Measurements from ENCODE around the gene SLC6A11.
A peak's percentile ranks its signal among the peaks of the same experiment; 100 is the strongest.

Gene SLC6A11

GRCh38 chr3:10918011-10918410 is 102.0 kb downstream of the SLC6A11 start:
- intact Hi-C loops (cut with DNase I), result no loop called here
- no peak for DNase-seq

DNA sequence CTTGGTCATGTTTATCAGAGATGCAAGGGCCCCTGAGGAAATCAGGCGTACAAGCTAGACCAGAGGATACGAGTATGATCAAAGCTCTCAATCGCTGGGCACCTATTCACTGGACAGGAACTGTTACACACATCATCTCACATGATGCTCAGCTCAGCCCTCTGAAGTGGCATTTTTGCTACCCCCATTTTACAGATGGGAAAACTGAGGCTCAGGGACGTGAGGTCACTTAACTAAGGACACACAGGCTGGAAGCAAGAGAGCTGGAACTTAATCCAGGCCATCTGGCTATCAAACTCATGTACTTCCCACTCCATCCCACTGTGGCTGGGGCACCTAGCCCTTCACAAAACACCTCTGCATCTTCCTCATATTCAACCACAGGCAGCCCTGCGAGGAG is 103.6 kb downstream of the SLC6A11 start:
- DNase-seq, result peak in 1 of 42 donors; percentile 2
- intact Hi-C loops (cut with DNase I), result no loop called here

DNA sequence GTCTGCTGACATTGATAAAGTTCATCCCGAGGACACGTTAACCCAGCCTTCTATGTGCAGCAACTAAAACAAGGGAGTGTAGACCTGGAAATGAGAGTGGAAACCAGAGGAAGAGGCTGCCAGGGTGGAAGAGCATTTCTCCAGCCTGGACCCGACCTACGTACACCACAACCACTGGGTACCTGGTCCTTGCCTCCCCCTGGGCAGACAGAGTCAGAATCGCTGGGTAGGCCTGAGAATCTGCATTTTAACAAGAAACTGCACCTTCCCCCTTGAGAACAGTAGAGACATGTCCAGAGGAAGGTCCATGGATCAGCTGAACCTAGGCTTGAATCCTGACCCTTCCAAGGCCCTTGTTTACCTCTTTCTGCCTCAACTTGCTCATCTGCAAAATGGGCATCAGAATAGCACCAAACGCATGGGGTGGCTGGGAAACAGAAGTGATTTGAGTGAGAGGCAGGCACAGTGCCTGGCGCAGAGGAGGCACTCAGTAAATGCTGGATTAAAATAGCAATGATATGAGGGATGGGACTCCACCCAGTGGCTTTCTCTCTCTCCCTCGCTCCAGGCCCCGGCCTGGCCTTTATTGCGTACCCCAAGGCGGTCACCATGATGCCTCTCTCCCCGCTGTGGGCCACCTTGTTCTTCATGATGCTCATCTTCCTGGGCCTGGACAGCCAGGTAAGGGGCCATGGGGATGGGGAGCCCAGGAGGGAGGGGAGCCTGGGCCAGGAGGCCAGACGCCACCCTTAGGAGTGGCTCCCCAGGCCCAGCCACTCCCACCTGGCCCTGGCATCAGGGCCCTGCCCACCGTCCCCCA is 109.6 kb downstream of the SLC6A11 start:
- peak in 4 of 42 donors; percentile 1 to 8 (median 4) for DNase-seq
- intact Hi-C loops (cut with DNase I), result no loop called here

GRCh38 chr3:10926256-10926810 is 110.3 kb downstream of the SLC6A11 start:
- intact Hi-C loops (cut with DNase I), result no loop called here
- peak in 6 of 42 donors; percentile 17 to 62 (median 29) for DNase-seq

- DNase-seq, result peak in 5 of 42 donors; percentile 15 to 57 (median 32)
- intact Hi-C loops (cut with DNase I), result no loop called here
These were observed 110.9 kb downstream of the SLC6A11 start for GRCh38 chr3:10926811-10927521.

DNA sequence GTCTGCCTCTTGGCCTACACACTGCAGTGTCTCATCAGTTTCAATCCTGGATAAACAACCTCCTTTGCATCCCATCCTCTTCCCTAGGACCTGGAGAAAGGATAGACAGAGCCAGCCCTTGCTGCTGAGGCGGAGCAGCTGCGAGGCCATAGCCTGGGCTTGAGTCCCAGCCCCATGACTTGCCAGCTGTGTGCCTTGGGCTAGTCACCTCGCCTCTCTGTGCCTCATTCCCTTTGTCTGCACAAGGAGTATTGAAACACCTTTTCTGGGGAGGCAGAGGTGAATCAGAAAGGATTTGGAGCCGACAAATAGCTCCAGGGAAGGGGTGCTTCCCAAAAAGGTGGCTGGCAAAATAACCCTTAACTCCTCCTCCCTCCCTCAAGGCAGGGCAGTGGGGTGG is 111.5 kb downstream of the SLC6A11 start:
- intact Hi-C loops (cut with DNase I), result no loop called here
- DNase-seq, result peak in 2 of 42 donors; percentile 13 to 27

DNA sequence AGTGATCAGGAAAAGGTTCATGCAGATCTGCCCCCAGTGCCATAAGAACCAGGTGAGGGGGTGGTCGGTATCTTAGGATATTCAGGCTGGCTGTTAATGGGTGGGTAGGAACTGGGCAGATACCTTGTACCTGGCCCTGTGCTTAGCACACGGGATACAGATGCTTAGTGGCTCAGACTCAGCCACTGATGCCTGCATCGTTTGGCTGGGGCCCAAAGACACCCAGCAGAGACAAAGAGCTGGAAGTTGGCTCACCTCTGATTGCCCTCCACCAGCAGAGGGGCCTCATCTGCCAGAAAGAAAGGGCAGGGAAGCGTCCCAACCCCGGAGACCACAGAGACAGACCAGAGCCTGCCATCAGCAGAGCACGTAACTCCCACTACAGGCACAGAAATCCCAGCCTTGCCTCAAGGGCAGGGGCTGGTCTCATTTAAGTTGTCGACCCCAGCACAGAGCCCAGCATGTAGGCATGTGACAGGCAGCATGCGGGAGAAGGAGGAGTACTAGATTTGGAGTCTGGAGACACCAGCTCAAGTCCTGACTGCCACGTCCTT is 112.5 kb downstream of the SLC6A11 start:
- DNase-seq, result peak in 4 of 42 donors; percentile 9 to 38 (median 22)

DNA sequence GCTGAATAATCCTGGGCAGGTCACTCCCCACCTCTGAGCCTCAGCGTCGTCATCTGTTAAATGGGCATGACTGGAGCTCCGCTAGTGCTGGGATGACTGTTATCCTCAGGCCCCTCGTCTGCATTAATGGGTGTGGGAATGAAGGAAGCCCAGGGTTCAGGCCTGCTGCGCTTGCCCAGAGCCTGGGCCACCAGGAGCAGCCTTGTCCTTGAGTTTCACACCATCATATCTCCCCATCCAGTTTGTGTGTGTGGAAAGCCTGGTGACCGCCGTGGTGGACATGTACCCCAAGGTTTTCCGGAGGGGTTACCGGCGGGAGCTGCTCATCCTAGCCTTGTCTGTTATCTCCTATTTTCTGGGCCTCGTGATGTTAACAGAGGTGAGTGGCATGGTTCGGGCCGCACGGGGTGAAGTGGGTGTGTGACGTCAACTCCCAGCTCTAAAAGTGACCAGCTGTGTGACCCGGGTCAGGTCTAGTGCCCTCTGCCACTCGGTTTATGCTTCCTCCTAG is 113.0 kb downstream of the SLC6A11 start:
- intact Hi-C loops (cut with DNase I), result no loop called here
- peak in 5 of 42 donors; percentile 7 to 39 (median 20) for DNase-seq

More for the DNA sequence above, 112.5 kb downstream of the SLC6A11 start:
- intact Hi-C loops (cut with DNase I), result no loop called here

DNA sequence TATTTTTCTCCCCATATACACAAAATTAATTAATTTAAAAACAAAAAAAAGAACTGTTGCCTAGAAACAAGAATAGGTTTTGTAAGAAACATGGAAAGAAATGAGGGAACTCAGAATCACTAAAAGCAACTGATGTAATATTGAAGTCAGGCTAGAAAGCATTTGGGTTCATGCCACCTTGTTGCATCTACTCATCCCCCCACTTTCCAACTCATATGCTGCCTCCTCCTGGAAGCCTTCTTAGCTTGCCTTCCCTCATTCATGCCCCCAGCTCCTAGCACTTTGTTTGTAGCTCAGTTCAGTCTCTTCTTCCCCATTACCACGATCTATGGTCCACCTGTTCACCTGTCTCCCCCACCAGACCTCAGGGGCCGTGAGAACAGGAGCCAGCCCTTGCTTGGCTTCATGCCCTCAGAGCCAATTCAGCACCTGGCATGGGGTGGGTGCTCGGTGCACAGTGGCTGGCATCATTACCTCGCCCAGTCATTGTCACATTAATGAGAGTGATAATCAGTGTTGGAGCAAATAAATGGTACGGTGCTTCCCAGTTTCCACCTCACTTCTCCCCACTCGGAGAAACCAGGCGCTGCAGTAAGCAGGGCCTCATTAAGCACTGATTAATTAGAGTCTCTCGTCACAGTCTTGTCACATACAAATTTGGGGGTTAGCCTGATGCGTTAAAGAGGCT is 114.1 kb downstream of the SLC6A11 start:
- intact Hi-C loops (cut with DNase I), result no loop called here
- peak in 4 of 42 donors; percentile 6 to 32 (median 10) for DNase-seq

DNA sequence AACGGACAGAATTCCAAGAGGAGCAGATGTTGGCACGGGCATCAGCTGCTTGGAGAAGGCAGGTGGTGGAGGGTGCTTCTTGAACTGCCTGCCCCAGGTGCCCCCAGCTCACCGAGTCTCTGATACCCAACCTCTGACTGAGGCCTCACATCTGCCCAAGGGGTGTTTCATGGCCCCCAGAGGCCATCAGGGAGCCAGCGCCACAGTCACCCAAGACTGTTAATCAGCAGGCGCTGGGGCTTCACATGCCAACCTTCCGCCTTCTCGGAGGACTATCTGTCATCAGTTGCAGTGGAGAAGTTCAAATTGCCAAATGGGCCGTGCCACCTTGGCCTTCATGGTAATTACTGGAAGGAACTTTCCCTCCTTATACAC is 114.6 kb downstream of the SLC6A11 start:
- DNase-seq, result peak in 7 of 42 donors; percentile 1 to 29 (median 11)

GRCh38 chr3:10932596-10932995 is 116.6 kb downstream of the SLC6A11 start:
- peak in 2 of 42 donors; percentile 1 to 5 for DNase-seq
- intact Hi-C loops (cut with DNase I), result no loop called here

More for the DNA sequence above, 114.6 kb downstream of the SLC6A11 start:
- intact Hi-C loops (cut with DNase I), result no loop called here

DNA sequence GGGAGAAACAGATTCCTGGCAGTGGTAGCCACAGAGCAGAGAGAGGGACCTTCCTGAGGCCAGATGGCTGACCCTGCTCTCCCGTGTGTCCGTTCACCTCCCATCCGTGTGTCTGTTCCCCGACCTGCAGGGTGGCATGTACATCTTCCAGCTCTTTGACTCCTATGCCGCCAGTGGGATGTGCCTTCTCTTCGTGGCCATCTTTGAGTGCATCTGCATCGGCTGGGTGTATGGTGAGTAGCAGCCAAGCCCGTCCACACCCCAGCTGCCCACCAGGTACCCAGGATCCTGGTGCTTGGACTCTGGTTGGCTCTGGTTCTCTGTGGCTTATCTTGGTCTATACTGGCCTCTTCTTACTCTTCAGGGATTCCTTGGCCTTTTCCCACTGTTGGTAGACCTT is 117.0 kb downstream of the SLC6A11 start:
- peak in 3 of 42 donors; percentile 1 to 14 (median 2) for DNase-seq
- intact Hi-C loops (cut with DNase I), result no loop called here

GRCh38 chr3:10933470-10933804 is 117.4 kb downstream of the SLC6A11 start:
- DNase-seq, result peak in 1 of 42 donors; percentile 2
- intact Hi-C loops (cut with DNase I), result no loop called here

DNA sequence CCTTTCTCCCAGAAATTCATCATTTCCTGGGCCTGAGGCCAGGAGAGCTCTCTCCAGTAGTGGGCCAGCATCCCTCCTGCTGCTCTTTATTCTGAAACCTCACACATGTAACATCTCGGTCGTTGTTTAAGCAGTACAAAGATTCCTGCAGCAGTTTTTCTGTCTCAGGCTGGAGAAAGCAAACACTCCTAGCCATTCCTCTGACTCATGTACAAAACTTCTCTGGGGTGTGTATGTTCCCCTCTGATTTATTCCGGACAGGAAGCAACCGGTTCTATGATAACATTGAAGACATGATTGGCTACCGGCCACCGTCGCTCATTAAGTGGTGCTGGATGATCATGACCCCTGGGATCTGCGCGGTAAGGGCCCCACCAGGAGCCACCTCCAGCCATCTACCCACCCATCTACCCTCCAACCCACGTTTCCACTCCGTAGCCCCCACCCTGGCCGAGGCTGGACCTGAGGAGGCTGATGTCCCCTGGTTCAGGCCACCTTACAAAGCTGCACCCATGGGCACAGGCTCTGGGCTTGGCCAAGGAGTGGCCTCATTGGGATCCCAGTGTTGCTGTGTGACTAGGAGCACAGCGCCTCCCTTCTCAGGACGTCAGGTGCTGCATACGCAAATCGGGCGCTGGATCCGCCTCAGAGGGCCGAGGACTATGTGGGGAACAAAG is 117.9 kb downstream of the SLC6A11 start:
- intact Hi-C loops (cut with DNase I), result no loop called here
- peak in 2 of 42 donors; percentile 7 to 13 for DNase-seq

DNA sequence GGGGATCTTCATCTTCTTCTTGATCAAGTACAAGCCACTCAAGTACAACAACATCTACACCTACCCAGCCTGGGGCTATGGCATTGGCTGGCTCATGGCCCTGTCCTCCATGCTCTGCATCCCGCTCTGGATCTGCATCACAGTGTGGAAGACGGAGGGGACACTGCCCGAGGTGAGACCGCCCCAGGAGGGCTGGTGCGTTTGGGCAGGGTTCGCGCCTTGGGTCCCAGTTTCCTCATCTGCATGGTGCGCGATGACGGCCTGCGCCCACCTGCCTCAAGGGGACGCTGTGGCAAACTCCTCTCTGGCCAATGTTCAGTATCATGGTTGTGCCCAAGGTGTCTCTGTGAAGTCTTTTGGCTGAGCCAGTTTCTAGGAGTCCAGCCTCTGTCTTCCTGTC is 119.0 kb downstream of the SLC6A11 start:
- intact Hi-C loops (cut with DNase I), result no loop called here
- DNase-seq, result peak in 2 of 42 donors; percentile 1 to 5

GRCh38 chr3:10935846-10936631 is 120.0 kb downstream of the SLC6A11 start:
- intact Hi-C loops (cut with DNase I), result no loop called here
- DNase-seq, result peak in 2 of 42 donors; percentile 4 to 6

DNA sequence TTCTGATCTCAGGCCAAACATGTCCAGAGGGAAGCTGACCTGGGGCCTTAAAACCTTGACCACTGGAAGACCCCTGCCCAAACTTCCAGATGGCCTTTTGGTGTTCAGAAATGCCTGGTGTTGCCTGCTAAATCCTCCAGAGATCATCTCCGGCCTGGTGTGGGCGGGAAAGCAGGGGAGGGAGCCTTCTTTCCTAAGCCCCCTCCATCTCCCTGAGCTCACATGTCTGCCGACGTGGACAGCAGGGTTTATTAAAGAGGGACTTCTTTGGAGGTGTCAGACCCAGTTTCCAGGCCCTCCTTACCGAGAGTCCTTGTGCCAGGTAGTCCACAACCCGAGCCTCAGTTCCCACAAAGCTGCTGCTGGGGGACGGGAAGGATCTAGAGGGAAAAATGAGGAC is 120.7 kb downstream of the SLC6A11 start:
- DNase-seq, result peak in 4 of 42 donors; percentile 0 to 7 (median 4)
- intact Hi-C loops (cut with DNase I), result no loop called here

Measured in head of caudate nucleus (tissue), 42 donors.